ES-I3 (cell line): Measurements from ENCODE around the gene NMNAT1.

Experiments used
- H3K36me3 ChIP-seq: 2 replicates; pipeline ENCODE4 v1.6.1; 2013; ENCODE audit warnings: mild to moderate bottlenecking, low read length, control low read depth, moderate library complexity; ENCODE audit not compliant: insufficient read depth
- H3K4me1 ChIP-seq: 2 replicates; pipeline ENCODE4 v1.6.1; 2013; ENCODE audit warnings: mild to moderate bottlenecking, control low read depth, low read length; ENCODE audit not compliant: insufficient read depth
- H3K9ac ChIP-seq: 2 replicates; pipeline ENCODE4 v1.6.1; 2013; ENCODE audit warnings: low read depth, mild to moderate bottlenecking, low read length, moderate library complexity
- H3K9me3 ChIP-seq: 2 replicates; pipeline ENCODE4 v1.6.1; 2013; ENCODE audit warnings: mild to moderate bottlenecking, low read length, moderate library complexity; ENCODE audit not compliant: control insufficient read depth, insufficient read depth

The NMNAT1 gene

DNA sequence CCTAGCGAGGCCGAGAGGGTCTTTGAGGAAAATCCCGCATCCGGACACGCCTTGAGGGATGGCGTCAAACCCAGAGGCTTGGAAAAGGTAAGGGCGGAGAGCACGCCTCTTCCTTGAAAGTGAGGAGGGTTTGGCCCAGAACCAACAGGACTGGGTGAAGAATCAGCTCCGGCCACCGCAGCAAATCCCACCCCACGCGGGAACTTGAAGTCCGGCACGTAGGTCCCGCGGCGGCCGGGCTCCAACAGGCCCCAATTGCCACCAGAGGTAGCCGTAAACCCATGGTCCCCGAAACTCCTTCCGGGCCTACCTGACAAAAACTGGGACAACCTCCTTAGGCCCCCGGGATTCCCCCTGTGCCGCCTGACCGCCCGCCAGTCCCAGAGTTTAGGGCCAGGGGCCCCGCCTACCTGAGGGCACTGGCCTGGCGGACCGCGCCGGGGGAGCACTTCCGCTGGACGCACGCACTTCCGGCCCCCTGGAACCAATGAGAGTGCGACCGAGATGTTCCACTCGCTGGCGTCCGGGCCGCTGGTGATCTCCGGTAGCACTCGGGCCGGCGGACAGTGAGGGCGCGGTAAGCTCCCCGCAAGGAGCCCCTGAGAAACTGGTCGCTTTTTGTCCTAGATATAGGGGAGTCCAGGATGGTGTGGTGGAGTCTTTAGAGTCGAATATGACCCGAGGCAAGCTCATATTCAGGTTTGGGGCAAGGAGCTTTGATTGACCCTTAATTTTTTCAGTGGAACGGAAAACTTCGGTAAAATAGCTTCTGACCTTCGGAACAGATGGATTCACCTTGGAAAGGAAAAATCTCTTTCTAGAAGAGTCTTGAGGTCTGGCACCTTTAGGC is at the start of gene NMNAT1, which contains the start of gene LZIC:
NMNAT1 (plus strand) TSS at position 537 of the 850 bp plus-strand sequence. CDS start 28,599 bp downstream, outside the sequence.
LZIC (minus strand) TSS at position 453 of the 850 bp plus-strand sequence. CDS start 6,772 bp downstream, outside the sequence.
- Histone ChIP-seq H3K36me3 (no peaks in the 10 kb centered on the region), H3K4me1 (no peaks in the 10 kb centered on the region), H3K9me3 (no peaks in the 10 kb centered on the region), H3K9ac (peak within 1 kb of the TSS; percentile 91)

DNA sequence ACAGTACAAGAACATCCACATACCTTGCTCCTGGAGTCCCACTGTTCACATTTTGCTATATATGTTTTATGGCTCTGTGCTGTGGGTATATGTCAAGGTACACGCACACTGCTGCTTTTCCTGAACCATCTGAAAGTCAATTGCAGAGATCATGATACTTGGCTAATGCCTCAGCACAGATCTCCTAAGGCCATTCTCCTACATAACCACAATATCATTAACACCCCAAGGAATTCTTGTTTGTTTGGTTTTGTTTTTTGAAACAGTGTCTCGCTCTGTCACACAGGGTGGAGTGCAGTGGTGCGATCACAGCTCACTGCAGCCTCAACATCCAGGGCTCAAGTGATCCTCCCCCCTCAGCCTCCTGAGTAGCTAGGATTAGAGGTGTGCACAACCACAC is 49.2 kb upstream of the NMNAT1 start:
- Histone ChIP-seq H3K4me1 (peaks cover 30% of the 10 kb centered on the region), H3K36me3 (no peaks in the 10 kb centered on the region), H3K9me3 (no peaks in the 10 kb centered on the region), H3K9ac (no peak overlapping the region)

DNA sequence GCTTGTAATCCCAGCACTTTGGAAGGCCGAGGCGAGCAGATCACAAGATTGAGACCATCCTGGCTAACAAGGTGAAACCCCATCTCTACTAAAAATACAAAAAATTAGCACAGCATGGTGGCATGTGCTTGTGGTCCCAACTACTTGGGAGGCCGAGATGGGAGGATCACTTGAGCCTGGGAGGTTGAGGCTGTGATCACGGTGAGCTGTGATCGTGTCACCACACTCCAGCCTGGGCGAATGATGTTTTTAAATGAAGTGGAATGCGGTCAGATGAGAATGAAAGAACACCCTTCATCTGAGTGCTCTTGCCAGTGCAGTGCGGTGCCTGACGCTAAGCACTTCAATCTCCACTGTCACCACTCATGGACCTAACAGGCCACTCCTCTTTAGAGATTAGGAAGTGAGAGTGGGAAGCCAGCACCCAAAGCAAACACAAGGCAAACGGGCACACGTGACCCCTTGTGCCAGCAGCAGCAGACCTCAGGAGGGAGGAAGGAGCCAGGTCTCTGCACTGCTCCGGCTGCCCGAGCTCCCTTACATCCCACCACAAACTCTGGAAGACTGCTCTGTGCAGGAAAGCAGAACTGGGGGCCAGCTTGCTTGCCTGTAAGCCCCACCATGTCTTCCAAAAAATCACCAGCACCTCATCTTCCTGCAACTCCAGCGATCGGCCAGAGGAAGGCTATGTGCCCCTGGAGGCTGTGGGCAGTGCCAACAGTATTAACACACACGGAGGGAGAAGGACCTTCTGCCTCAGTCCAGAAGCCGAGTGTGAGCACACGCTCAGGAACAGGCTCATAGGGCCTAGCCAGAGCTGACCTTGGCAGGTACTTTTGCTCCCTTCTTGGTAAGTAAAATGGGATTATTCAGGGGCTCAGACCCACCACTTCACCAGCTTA is 42.9 kb upstream of the NMNAT1 start:
- Histone ChIP-seq H3K9me3 (no peaks in the 10 kb centered on the region), H3K9ac (no peak overlapping the region), H3K36me3 (no peaks in the 10 kb centered on the region), H3K4me1 (0 out of 2 replicates have a peak, but pooled peaks cover 4% of the 10 kb centered on the region)

DNA sequence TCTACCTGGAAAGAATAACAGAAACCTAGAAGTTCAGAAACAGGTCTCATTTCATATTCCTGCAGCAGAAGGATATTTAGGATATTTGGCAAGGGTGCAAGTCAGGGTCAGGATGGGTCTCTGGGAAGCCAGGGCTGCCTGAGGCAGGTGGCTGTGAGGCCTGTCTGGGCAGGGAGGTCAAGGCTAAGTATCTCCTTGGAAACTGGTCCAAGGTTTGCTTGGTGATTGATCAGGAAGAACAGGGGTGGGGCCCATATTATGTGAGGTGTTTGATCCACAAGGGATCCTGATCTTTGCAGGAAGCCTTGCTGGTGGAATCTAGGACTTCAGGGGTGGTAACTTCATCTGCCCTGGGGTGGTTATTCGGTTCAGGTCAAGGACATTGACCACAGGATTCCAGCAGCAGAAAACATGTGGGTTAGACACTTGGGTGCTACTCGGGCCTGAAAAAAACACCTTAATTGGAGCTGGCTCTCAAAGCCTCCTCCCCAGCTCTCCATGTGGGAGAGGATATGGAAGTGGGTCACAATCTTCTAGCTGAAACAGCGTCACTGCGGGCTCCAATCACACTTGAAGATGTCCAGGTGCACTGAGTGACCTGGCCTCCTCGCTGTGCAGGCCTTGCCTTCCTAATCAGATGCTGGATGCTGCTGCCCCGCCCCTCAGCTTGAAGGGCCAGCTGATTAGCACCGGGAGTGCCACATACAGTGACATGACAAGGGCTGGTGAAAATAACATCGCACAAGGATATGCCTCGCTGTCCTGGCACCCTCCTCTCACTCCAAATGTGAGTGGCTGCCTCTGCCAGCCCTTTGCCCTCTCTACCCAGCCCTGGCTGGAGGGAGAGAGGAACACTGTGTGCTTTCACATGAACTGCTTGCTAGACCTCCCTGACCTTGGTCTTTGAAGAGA is 41.9 kb upstream of the NMNAT1 start:
- H3K9me3 ChIP-seq: no peaks in the 10 kb centered on the region
- H3K4me1 ChIP-seq: 0 out of 2 replicates have a peak, but pooled peaks cover 4% of the 10 kb centered on the region
- no peak overlapping the region for H3K9ac ChIP-seq
- no peaks in the 10 kb centered on the region for H3K36me3 ChIP-seq

DNA sequence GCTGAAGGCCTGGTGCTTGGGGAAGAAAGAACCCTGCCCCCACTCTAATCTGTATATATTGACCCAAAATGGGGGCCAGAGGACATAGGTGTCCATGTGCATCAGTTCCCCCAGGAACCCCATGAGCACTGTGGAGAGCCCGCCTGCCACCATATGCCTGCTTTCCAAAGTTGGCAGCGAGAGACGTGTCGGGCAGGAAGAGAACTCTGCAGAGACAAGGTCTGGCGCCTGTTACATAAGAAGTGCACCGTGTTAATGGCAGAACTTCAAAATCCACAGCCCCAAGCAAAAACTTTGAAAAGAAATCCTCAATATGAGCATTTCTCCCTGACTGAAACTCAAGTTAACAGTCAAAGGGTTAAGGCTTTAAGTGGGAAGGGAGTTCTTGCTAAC is 41.2 kb upstream of the NMNAT1 start:
- Histone ChIP-seq H3K9me3 (no peaks in the 10 kb centered on the region), H3K9ac (no peak overlapping the region), H3K4me1 (0 out of 2 replicates have a peak, but pooled peaks cover 4% of the 10 kb centered on the region), H3K36me3 (no peaks in the 10 kb centered on the region)

DNA sequence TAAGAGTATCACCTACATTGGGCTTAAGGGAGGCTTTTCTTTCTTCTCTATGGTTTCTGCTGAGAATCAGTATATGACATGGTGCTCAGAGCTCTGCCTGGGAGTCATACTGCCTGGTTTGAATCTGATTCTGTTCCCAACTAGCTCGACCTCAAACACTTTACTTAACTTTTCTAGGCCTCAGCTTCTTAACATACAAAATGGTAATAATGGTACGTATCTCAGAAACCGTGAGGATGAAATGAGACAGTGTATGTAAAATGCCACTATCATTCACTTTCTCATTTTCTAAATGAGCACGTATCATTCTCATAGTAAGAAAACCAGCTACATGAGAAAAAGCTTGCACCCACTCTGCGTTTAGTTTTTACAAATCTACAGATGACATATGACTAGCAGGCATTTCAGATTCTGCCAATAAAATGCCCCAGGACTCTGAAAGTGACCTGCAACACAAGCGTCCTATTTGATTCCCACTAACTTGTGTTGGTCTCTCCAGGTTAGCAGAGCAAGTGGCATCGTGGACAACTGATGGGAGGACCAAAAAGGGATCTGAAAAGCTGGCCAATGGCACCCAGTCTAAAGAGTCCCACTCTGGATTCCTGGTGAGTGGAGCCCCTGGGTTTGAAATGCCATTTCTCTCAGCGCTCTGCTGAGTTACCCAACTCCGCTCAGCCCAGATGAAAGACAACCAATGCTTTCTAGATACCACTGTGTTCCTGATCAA is 39.3 kb upstream of the NMNAT1 start:
- Histone ChIP-seq H3K9ac (no peak overlapping the region), H3K36me3 (no peaks in the 10 kb centered on the region), H3K9me3 (no peaks in the 10 kb centered on the region), H3K4me1 (peaks cover 4% of the 10 kb centered on the region; the same call in 1 of the 2 replicates)

DNA sequence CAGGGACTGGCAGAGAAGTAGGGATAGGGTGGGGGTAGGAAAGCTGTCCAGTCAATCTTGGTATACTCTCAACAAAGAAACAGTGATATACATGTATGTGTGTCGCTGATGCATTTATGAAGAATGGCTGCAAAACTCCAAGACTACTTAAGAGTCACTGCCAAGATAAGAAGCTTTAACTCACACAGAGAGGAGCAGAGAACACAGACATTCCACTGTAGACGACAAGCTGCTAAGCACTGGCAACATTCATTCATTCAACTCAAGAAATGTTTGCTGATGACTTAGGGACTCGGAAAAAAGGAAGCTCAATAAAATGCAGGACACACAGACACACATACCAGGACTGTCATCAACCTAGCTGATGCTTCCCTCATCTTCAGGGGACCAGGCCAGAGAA is 38.7 kb upstream of the NMNAT1 start:
- no peaks in the 10 kb centered on the region for H3K9me3 ChIP-seq
- H3K36me3 ChIP-seq: no peaks in the 10 kb centered on the region

DNA sequence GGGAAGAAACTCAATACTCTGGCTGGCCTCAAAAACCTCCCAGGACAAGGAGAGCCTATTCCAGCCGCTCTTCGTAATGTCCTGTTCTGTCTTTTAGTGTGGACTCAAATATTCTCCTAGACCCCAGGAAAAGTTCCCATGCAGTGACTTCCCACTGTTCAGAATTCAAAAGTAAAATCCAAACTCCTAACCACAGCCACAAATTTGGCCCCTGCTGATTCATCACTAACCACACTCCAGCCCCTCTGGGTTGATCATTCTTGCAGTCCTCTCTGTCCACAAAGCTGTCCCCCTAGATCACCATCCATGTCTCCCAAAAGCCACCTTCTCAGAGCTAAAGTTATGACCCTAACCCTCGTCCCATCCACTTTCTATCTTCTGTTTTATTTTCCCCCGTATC is 38.3 kb upstream of the NMNAT1 start:
- peaks cover 4% of the 10 kb centered on the region; the same call in 1 of the 2 replicates for H3K4me1 ChIP-seq
- H3K9me3 ChIP-seq: no peaks in the 10 kb centered on the region
- H3K9ac ChIP-seq: no peak overlapping the region
- no peaks in the 10 kb centered on the region for H3K36me3 ChIP-seq

More for the DNA sequence above, 38.7 kb upstream of the NMNAT1 start:
- Histone ChIP-seq H3K9ac (no peak overlapping the region), H3K4me1 (peaks cover 4% of the 10 kb centered on the region; the same call in 1 of the 2 replicates)

DNA sequence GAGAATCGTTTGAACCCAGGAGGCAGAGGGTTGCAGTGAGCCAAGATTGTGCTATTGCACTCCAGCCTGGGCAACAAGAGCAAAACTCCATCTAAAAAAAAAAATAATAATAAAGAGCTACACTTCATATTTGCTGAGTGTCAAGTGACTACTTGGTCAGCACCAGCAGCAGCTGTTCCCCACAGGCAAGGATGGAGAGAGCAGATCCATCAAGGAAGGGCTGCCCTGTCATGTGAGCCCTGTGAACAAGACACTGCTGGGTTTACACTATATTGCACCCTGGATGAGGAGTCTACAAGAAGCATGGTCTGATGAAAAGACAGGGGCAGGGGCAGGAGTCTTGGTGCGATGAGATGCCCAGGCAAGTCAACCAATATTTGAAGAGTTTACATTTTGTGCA is 36.8 kb upstream of the NMNAT1 start:
- H3K36me3 ChIP-seq: no peaks in the 10 kb centered on the region
- no peak overlapping the region for H3K9ac ChIP-seq
- H3K4me1 ChIP-seq: peaks cover 4% of the 10 kb centered on the region; the same call in 1 of the 2 replicates
- H3K9me3 ChIP-seq: no peaks in the 10 kb centered on the region

DNA sequence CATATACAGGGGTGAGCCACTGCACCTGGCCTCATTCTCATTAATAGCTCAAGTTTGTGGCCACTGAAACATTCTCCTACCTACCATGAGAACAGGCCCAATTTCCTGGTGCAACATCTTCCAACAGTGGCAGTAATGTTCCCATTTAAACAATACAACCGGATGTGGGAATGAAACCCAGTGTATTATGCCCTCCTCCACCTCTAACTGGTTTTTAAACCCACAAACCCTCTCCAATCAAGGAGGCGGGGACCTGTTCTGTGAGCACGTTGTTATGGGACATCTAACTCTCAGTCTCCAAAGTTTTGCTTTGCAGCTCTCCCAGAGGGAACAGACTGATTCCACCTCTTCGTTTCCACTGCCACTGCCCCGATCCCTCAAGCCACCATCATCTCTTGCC is 35.8 kb upstream of the NMNAT1 start:
- Histone ChIP-seq H3K4me1 (peaks cover 4% of the 10 kb centered on the region; the same call in 1 of the 2 replicates), H3K9me3 (no peaks in the 10 kb centered on the region), H3K9ac (no peak overlapping the region), H3K36me3 (no peaks in the 10 kb centered on the region)

DNA sequence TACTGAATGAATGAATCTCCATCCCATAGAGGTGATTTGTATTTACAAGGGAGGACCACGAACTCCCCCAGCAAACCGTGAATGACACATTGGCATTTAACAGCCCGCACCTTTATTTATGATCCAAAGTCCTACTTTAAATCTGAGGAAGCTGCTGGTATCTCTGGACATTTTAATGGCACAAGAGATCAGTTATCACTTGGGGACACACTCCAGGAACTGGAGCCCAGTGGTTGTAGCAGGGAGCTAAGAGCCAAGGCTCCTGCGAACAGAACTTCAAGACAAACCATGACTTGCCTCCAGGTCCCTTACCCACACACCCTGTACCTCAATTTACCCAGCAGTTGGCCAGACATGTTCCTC is 34.4 kb upstream of the NMNAT1 start:
- H3K9ac ChIP-seq: peak overlapping the region; percentile 83; the same call in 1 of the 2 replicates
- H3K36me3 ChIP-seq: no peaks in the 10 kb centered on the region
- H3K4me1 ChIP-seq: peaks cover 4% of the 10 kb centered on the region; the same call in 1 of the 2 replicates
- H3K9me3 ChIP-seq: no peaks in the 10 kb centered on the region

DNA sequence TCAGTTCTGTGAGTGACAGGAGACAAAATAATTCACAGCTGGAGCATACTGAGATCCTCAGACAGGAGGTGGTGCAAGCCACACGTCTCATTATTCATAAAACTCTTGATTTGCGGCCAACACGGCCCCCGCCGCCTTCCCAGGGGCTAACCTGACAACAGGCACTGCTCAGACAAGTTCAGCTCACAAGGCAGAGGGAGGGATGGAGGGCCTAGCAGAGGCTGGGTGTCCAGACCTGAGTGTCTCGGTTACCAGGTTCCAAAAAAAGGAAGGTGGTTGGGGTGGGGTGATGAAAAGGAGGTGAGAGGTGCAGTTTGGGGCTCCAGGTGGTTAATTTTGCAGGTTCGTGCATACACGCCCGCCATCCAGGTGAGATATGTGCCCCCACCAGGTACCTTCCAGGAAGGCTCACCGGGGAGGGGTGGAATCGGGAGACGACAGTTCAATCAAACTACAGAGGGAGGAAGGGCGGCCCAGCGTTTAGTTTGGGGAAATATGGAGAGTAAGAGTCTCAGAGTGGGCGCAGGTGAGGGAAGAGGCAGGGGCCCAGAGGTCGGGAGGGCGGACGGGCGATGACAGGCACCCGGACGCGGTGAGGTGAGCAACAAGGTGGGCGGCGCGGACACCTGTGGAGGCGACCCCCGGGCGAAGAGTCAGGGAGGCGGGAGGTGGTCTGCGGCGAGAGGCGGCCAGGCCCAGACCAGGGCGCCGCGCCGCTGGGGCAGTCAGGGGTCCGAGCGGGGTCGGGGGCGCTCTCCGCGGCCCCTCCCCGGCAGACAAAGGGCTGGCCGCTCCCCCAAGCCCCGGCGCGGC is 33.8 kb upstream of the NMNAT1 start:
- no peaks in the 10 kb centered on the region for H3K36me3 ChIP-seq
- H3K9ac ChIP-seq: peak overlapping the region; percentile 83
- H3K4me1 ChIP-seq: peaks cover 4% of the 10 kb centered on the region; the same call in 1 of the 2 replicates
- no peaks in the 10 kb centered on the region for H3K9me3 ChIP-seq
